SK-N-SH (cell line): Measurements from ENCODE around the gene BTBD6. TPM values are rescaled to one million over a fixed set of nuclear protein-coding genes. Genes with fewer than 3 reads are reported as not detected.

ENCODE experiments used
- CTCF ChIA-PET: fragments of 300-600, 350-600 bp; formaldehyde crosslinking; extraction: SDS; loops from one replicate; lab custom pipeline; 2021; lab: Yijun Ruan, JAX
- POLR2A ChIA-PET: fragments of 350-600 bp; sonication (Branson Sonifier 250); formaldehyde crosslinking; extraction: SDS; loops from one replicate; lab custom pipeline; 2020; ENCODE audit warnings: antibody characterized with exemption, inconsistent platforms; lab: Yijun Ruan, JAX
- DNase-seq: peaks from one replicate; pipeline ENCODE4 v3.0.0; 2012
- H2AFZ ChIP-seq: fragments of 200-600 bp; sonication (generic); 2 replicates; pipeline ENCODE4 v1.8.1; 2016; ENCODE audit warnings: antibody characterized with exemption, mild to moderate bottlenecking, low read depth
- H3F3A ChIP-seq: fragments of 200-600 bp; sonication (generic); replicated peaks from 2 replicates; pipeline ENCODE3; 2016; ENCODE audit warnings: antibody characterized with exemption, mild to moderate bottlenecking; ENCODE audit not compliant: insufficient read depth
- H3K27ac ChIP-seq, 2 experiments: fragments of 200-500 bp in 1 of 2; fragments of 200-600 bp in 1 of 2; sonication (Bioruptor generic) in 1 of 2; sonication (generic), shearing (Covaris generic) in 1 of 2; 2 replicates each; pipeline versions ENCODE4 v1.5.1 to v1.6.1; 2014 to 2016; ENCODE audit warnings: low read depth in 2 of 2, inconsistent platforms in 1 of 2, low read length in 1 of 2, mild to moderate bottlenecking in 1 of 2, mixed read lengths in 1 of 2
- H3K27me3 ChIP-seq: fragments of 200-600 bp; sonication (generic), shearing (Covaris generic); 2 replicates; pipeline ENCODE4 v1.6.1; 2016; ENCODE audit warnings: mixed run types; ENCODE audit not compliant: insufficient read depth
- H3K36me3 ChIP-seq, 2 experiments: fragments of 200-500 bp in 1 of 2; fragments of 200-600 bp in 1 of 2; sonication (Bioruptor generic) in 1 of 2; sonication (generic) in 1 of 2; replicated peaks in 1 of 2; 2 replicates each; pipeline versions ENCODE3 to v1.5.1; 2014 to 2016; ENCODE audit warnings: low read length in 1 of 2, mild to moderate bottlenecking in 1 of 2; ENCODE audit not compliant: insufficient read depth in 2 of 2, control insufficient read depth in 1 of 2
- H3K4me1 ChIP-seq, 2 experiments: fragments of 200-500 bp in 1 of 2; fragments of 200-600 bp in 1 of 2; sonication (Bioruptor generic) in 1 of 2; sonication (generic), shearing (Covaris generic) in 1 of 2; 2 replicates each; pipeline versions ENCODE4 v1.5.1 to v1.6.1; 2014 to 2016; ENCODE audit warnings: low read depth in 1 of 2, low read length in 1 of 2, mixed run types in 1 of 2; ENCODE audit not compliant: insufficient read depth in 2 of 2, control insufficient read depth in 1 of 2
- H3K4me2 ChIP-seq: fragments of 200-600 bp; sonication (generic), shearing (Covaris generic); 2 replicates; pipeline ENCODE4 v1.6.1; 2017; ENCODE audit warnings: mixed run types
- H3K4me3 ChIP-seq, 2 experiments: fragments of 200-500 bp in 1 of 2; fragments of 200-600 bp in 1 of 2; sonication (Bioruptor generic) in 1 of 2; sonication (generic), shearing (Covaris generic) in 1 of 2; 2 replicates each; pipeline versions ENCODE4 v1.5.1 to v1.8.1; 2014 to 2016; ENCODE audit warnings: low read depth in 2 of 2, inconsistent platforms in 1 of 2, low read length in 1 of 2, mild to moderate bottlenecking in 1 of 2, mixed read lengths in 1 of 2, moderate library complexity in 1 of 2
- H3K79me2 ChIP-seq: fragments of 200-600 bp; sonication (generic); 2 replicates; pipeline ENCODE4 v1.8.1; 2017; ENCODE audit warnings: mild to moderate bottlenecking; ENCODE audit not compliant: insufficient read depth
- H3K9ac ChIP-seq: fragments of 200-600 bp; sonication (generic); 2 replicates; pipeline ENCODE4 v1.6.1; 2017; ENCODE audit warnings: mixed run types
- H3K9me2 ChIP-seq: fragments of 200-600 bp; sonication (generic); 2 replicates; pipeline ENCODE4 v1.6.1; 2017; ENCODE audit warnings: mixed run types
- H3K9me3 ChIP-seq: fragments of 200-600 bp; sonication (generic); 2 replicates; pipeline ENCODE4 v1.6.1; 2017; ENCODE audit warnings: mixed run types, mild to moderate bottlenecking, moderate library complexity
- H4K20me1 ChIP-seq: fragments of 200-600 bp; sonication (generic); 2 replicates; pipeline ENCODE4 v1.6.1; 2017; ENCODE audit warnings: mild to moderate bottlenecking, mixed run types; ENCODE audit not compliant: insufficient read depth
- CTCF ChIP-seq: fragments of 200-600 bp; sonication (generic); IDR thresholded peaks from 2 replicates; pipeline ENCODE4 v1.6.1; 2017; ENCODE audit warnings: antibody characterized with exemption, mild to moderate bottlenecking, moderate library complexity
- FOSL2 ChIP-seq: IDR thresholded peaks from 2 replicates; pipeline ENCODE4 v1.4.0; 2012; ENCODE audit warnings: low read depth, mild to moderate bottlenecking, moderate library complexity, borderline replicate concordance
- FOXM1 ChIP-seq: IDR thresholded peaks from 2 replicates; pipeline ENCODE4 v1.4.0; 2012; ENCODE audit warnings: low read depth, mild to moderate bottlenecking
- GABPA ChIP-seq: IDR thresholded peaks from 2 replicates; pipeline ENCODE4 v1.4.0; 2012; ENCODE audit warnings: low read depth, mild to moderate bottlenecking
- GATA2 ChIP-seq: sonication (generic); formaldehyde crosslinking; IDR thresholded peaks from 2 replicates; pipeline ENCODE4 v1.5.0; 2020; ENCODE audit warnings: mild to moderate bottlenecking, missing genetic modification reagents
- JUND ChIP-seq: IDR thresholded peaks from 2 replicates; pipeline ENCODE4 v1.4.0; 2012
- MXI1 ChIP-seq: IDR thresholded peaks from 2 replicates; pipeline ENCODE4 v1.6.1; 2012; ENCODE audit warnings: mild to moderate bottlenecking, low read depth, low read length, improper control_type of control experiment
- NRF1 ChIP-seq: IDR thresholded peaks from 2 replicates; pipeline ENCODE4 v1.6.1; 2012; ENCODE audit warnings: low read depth, mild to moderate bottlenecking, low read length
- RAD21 ChIP-seq: IDR thresholded peaks from 2 replicates; pipeline ENCODE4 v1.6.1; 2012; ENCODE audit warnings: mild to moderate bottlenecking, low read length
- REST ChIP-seq: IDR thresholded peaks from 2 replicates; pipeline ENCODE4 v1.6.1; 2012; ENCODE audit warnings: mild to moderate bottlenecking, low read depth, low read length, moderate library complexity
- SIN3A ChIP-seq: IDR thresholded peaks from 2 replicates; pipeline ENCODE4 v1.6.1; 2012; ENCODE audit warnings: low read depth, mild to moderate bottlenecking, low read length, moderate library complexity, borderline replicate concordance
- WGBS: methylation state at CpG from one replicate; pipeline ENCODE4 v1.1.6; 2017; ENCODE audit warnings: low lambda C conversion rate; 5-methylcytosine and 5-hydroxymethylcytosine counted together
- polyA plus RNA-seq, 3 experiments: library from polyadenylated mRNA; depleted of rRNA; stranded (reverse); fragments of >200 nt; gene quantifications; 2 replicates each; pipeline ENCODE4 v1.2.3, GENCODE V29; 2012

Gene BTBD6
- polyA plus RNA-seq, 1 of the 3 experiments (the other 2 are of a cell fraction), result 20.9 TPM

- peaks cover 0 to 18% of the 10 kb centered on the region in 2 experiments; a peak in 1 of 4 replicates for H3K4me1 ChIP-seq
- no peak overlapping the region for H3K27ac ChIP-seq
- WGBS, result 93% methylated on average over 8 of the region's 8 CpGs
- H4K20me1 ChIP-seq, result peaks cover 39% of the 10 kb centered on the region
- H3F3A ChIP-seq, result no peaks in the 10 kb centered on the region
- H2AFZ ChIP-seq, result no peak overlapping the region
- CTCF ChIA-PET, result interaction anchor here (1.2 kb wide), 1 partner anchor 37 kb away, joined by 3 read pairs; the partner anchor contains the start of gene BTBD6
- no peaks in the 10 kb centered on the region for H3K27me3 ChIP-seq
- peaks cover 43% of the 10 kb centered on the region; the same call in 1 of the 2 replicates for H3K79me2 ChIP-seq
- POLR2A ChIA-PET, result no interaction called here
- no peak overlapping the region for H3K9ac ChIP-seq
- H3K9me2 ChIP-seq, result no peaks in the 10 kb centered on the region
- TF ChIP-seq SIN3A (no peak), FOXM1 (no peak), GATA2 (CRISPR knock-in tag) (no peak), CTCF (no peak)
- no peak for DNase-seq
- no peak overlapping the region for H3K4me2 ChIP-seq
- no peak overlapping the region for H3K4me3 ChIP-seq
- H3K36me3 ChIP-seq, result peaks cover 0 to 4% of the 10 kb centered on the region in 2 experiments
- H3K9me3 ChIP-seq, result no peaks in the 10 kb centered on the region
Measured at GRCh38 chr14:105285174-105285573, 36.8 kb downstream of the BTBD6 start.

GRCh38 chr14:105286759-105287144 lies 38.4 kb downstream of the BTBD6 start:
- Histone ChIP-seq H4K20me1 (peaks cover 50% of the 10 kb centered on the region), H3K4me2 (no peak overlapping the region)
- TF ChIP-seq REST (no peak), GABPA (no peak), RAD21 (no peak), MXI1 (no peak), JUND (no peak), GATA2 (CRISPR knock-in tag) (no peak), FOSL2 (no peak), NRF1 (no peak)
- TF ChIP-seq, all 33 proteins: peak for 0
- Histone ChIP-seq H3F3A (no peaks in the 10 kb centered on the region), H3K9ac (no peak overlapping the region), H3K4me1 (peaks cover 0 to 27% of the 10 kb centered on the region in 2 experiments; a peak in 1 of 4 replicates), H3K27me3 (no peaks in the 10 kb centered on the region), H3K9me2 (no peaks in the 10 kb centered on the region), H2AFZ (no peak overlapping the region), H3K4me3 (no peak overlapping the region), H3K36me3 (peaks cover 0 to 4% of the 10 kb centered on the region in 2 experiments), H3K79me2 (peaks cover 54% of the 10 kb centered on the region; the same call in 1 of the 2 replicates), H3K9me3 (no peaks in the 10 kb centered on the region), H3K27ac (peak overlapping the region in 1 of 2 experiments; percentile 58; a peak in 1 of 4 replicates)
- DNase-seq, result peak; percentile 66
- CTCF ChIA-PET, result interaction anchor here (0.9 to 1.7 kb wide), 4 partner anchors 15 to 82 kb away, joined by 3 to 5 read pairs (median 4); partner anchors contain the start of gene BRF1
- POLR2A ChIA-PET, result interaction anchor here (0.8 kb wide), 1 partner anchor 14 kb away, joined by 3 read pairs; the partner anchor contains the start of gene BRF1
- 97% methylated on average over 8 of the region's 9 CpGs for WGBS
